Measurements from ENCODE around the gene CMTR1.

Gene CMTR1

DNA sequence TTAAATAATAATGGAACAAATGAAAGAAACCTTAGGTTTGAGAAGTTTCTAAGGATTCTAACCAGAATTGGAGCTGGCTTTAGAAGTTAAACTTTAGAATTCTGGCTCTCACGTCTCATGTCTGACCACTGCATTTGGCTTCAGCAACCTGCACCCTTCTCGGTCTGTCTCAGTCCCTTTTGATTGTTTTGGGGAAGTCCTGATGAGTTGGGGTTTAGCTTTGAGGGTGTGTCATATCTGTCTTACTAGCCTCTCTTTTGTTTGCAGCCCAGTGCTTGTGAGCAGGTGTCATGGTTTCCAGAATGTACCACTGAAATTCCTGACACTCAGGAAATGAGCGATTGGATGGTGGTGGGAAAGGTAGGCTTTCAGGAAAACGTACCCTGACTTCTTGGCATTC, 17.0 kb downstream of the CMTR1 start:
- intact Hi-C loops (cut with micrococcal nuclease): no loop called here
- peaks cover 90% of the 10 kb centered on the region for H3K36me3 Mint-ChIP-seq (ENCODE audit: low read depth)
- no peak overlapping the region for H3K4me3 Mint-ChIP-seq
- no peaks in the 10 kb centered on the region for H3K4me1 Mint-ChIP-seq (ENCODE audit: low read depth)
- H3K27me3 Mint-ChIP-seq: no peaks in the 10 kb centered on the region
- H3K27ac Mint-ChIP-seq: no peak overlapping the region
- H3K9me3 Mint-ChIP-seq: no peaks in the 10 kb centered on the region

DNA sequence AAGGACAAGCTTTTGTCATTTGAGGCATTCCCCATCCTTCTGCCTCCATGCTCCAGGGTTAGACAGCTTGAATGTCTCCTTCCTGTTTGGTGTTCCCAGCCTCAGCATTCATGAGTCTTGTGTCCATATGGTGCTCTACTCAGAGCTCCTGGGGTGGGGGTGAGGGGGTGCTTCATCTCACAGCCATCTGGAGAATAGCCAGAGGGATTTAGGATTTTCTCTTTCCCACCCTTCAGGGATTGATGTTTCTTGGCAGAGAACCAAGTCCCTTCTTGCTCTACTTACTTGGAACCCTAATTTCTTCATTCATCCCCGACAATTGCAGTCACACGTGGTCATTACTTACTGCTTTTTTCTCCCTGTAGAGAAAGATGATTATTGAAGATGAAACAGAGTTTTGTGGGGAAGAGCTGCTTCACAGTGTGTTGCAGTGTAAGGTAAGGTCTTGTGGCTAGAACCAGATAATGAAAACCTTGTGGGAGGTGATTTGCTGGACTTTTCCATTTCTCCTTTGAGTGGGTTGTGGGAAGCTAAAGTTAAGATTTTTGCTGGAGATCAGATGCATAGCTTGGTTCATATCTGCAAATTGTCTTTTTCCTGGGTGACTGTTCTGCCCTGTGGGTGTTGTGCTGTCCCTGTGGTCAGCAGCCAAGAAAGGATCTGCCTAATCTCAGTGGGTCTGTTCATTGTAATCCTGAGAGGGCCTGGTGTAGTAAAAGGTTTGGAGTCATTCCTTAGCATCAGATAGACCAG, 18.6 kb downstream of the CMTR1 start:
- Mint-ChIP-seq H3K27ac (no peak overlapping the region), H3K9me3 (no peaks in the 10 kb centered on the region), H3K4me3 (no peak overlapping the region), H3K27me3 (no peaks in the 10 kb centered on the region), H3K36me3 (ENCODE audit: low read depth) (peaks cover 90% of the 10 kb centered on the region), H3K4me1 (ENCODE audit: low read depth) (no peaks in the 10 kb centered on the region)
- intact Hi-C loops (cut with micrococcal nuclease): no loop called here

DNA sequence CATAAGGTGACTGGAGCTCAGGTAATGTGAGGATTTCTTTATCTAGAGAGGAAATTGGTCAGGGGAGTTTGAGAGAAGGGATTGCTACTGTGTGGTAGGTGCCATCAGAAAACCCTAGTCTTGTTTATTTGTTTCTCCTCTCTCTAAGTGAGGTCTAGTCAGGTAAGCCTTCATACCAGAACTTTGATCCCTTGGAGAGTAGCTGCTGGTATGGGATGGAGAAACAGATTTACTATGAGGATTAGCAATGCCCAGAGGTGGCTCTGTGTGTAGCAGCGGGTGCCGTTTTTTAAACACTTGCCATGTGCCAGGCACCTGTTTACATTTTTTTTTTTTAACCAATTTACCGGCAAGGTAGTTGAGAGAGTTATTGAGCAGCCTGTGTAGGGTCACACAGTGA, 19.5 kb downstream of the CMTR1 start:
- Mint-ChIP-seq H3K27me3 (no peaks in the 10 kb centered on the region), H3K27ac (no peak overlapping the region), H3K4me1 (ENCODE audit: low read depth) (peaks cover 7% of the 10 kb centered on the region), H3K9me3 (no peaks in the 10 kb centered on the region), H3K36me3 (ENCODE audit: low read depth) (peaks cover 90% of the 10 kb centered on the region), H3K4me3 (no peak overlapping the region)
- intact Hi-C loops (cut with micrococcal nuclease): no loop called here

DNA sequence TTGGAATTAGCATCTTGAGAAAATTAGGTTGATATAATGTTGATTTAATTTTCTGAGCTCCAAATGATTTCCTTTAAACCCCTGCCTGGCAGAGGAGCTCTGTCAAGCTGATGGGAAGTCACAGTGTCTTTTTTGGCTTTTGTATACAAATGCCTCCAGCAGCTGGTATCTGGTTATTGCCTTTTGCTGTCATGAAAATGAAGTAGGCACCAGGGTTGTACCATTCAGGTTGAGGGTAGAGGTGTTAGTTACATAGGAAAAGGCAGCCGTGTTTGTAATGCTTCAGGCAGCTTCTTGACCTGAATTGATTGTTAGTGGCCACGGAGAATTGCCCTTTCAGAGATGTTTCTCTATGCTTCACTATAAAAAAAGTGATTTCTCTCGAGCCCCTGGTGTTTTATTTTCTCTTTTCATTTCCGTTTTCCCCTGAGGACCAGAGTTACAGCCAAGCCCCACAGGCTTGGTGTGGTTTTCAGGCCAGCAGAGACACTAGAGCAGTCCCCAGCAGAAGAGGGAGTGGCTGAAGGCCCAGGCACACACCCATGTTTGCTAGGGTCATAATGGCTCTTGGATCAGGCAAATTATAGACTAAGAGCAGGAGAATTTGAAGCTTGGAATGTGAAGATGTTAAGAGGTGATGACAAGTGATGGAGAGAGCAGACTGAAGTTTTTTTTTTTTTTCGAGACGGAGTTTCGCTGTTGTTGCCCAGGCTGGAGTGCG, 21.6 kb downstream of the CMTR1 start:
- peaks cover 93% of the 10 kb centered on the region for H3K36me3 Mint-ChIP-seq (ENCODE audit: low read depth)
- no peak overlapping the region for H3K4me3 Mint-ChIP-seq
- H3K4me1 Mint-ChIP-seq (ENCODE audit: low read depth): peaks cover 7% of the 10 kb centered on the region
- no peak overlapping the region for H3K27ac Mint-ChIP-seq
- H3K27me3 Mint-ChIP-seq: no peaks in the 10 kb centered on the region
- no peaks in the 10 kb centered on the region for H3K9me3 Mint-ChIP-seq
- intact Hi-C loops (cut with micrococcal nuclease): no loop called here

DNA sequence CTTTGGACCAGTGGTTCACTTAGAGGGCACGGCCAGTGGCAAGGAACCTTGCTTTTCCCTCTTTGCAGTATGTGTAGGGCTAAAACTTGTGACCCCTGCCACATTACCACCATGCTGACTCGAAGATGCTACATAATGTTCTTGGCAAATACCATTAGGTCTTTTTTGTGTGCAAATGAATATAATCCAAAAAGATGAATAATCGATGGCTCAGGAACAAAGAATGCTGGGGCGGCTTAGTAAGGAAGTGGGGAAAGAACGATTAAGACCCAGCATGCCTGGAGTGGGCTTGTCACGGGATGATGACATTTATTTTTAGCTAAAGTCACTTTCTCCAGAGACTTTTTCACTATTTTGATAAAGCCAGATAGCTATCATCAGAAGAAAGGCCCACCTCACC, 23.1 kb downstream of the CMTR1 start:
- Mint-ChIP-seq H3K27ac (no peak overlapping the region), H3K27me3 (no peaks in the 10 kb centered on the region), H3K9me3 (no peaks in the 10 kb centered on the region), H3K4me3 (no peak overlapping the region), H3K36me3 (ENCODE audit: low read depth) (peaks cover 98% of the 10 kb centered on the region), H3K4me1 (ENCODE audit: low read depth) (peaks cover 7% of the 10 kb centered on the region)
- intact Hi-C loops (cut with micrococcal nuclease): no loop called here

DNA sequence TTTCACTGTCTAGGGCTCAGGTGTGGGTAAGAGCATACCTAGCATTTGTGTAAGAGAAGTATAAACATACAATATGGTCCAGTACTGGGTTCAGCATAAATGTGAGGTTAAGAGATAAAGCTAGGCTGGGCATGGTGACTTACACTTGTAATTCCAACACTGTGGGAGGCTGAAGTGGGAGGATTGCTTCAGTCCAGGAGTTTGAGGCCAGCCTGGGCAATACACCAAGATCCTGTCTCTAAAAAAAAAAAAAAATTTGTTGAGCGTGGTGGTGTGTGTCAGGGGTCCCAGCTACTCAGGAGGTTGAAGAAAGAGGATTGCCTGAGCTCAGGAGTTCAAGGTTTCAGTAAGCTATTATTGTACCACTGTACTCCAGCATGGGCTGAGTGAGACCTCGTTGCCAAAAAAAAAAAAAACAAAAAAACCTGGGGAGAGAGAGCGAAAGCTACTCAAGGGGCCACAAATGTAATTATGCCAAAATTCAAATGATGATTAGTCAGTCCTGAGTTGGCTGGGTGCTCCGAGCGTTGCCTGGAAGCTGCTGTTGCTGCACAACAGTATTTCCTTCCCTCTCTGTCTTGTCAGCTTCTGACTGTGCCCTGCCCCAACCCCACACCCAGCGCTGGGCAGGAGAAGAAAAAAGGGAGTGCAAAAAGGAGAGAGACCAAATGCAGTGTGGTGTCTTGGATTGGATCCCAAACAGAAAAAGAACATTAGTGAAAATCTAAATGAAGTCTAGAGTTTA, 24.0 kb downstream of the CMTR1 start:
- Mint-ChIP-seq H3K4me3 (no peak overlapping the region), H3K9me3 (no peaks in the 10 kb centered on the region), H3K27me3 (no peaks in the 10 kb centered on the region), H3K27ac (no peak overlapping the region), H3K36me3 (ENCODE audit: low read depth) (peaks cover 98% of the 10 kb centered on the region), H3K4me1 (ENCODE audit: low read depth) (peaks cover 7% of the 10 kb centered on the region)
- intact Hi-C loops (cut with micrococcal nuclease): no loop called here

DNA sequence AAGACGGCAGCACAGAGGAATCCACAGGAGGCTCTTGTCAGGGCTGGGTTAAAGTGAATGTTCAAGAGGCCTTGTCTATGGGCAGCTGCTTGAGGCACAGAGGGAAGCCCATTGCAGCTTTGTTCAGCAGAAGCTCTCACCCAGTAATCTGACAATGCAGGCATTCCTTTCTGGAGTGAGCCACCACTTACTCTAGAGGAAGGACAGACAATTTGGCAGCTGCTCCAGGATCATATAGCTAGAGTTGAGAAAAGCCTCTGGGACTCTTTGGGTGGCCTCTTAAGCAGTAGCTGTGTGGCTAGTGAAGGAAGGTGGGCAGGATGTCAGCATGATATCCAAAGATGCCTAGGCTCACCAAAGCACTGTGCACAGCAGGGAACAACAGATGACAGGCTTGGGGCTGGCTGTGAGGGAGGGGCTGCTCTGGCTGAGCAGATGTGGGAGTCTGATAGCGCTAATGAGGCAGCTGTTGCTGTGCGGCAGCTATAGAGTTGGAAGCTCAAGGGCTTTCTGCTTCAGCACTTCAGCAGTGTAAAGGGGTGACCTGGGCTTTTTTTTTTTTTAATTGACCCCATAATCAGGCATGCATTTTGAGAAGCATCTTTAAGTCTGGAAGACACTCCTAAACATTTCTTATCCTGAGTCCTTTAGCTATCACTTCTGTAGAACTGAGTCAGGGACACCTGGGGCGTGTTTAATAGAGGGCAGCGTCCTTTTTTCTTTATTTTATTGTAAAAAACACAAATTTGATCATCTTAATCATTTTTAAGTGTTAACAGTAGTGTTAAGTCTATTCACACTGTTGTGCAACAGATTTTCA, 27.2 kb downstream of the CMTR1 start:
- Mint-ChIP-seq H3K9me3 (no peaks in the 10 kb centered on the region), H3K4me1 (ENCODE audit: low read depth) (peaks cover 7% of the 10 kb centered on the region), H3K27me3 (no peaks in the 10 kb centered on the region), H3K36me3 (ENCODE audit: low read depth) (peaks cover 96% of the 10 kb centered on the region), H3K27ac (no peak overlapping the region), H3K4me3 (no peak overlapping the region)
- intact Hi-C loops (cut with micrococcal nuclease): no loop called here

DNA sequence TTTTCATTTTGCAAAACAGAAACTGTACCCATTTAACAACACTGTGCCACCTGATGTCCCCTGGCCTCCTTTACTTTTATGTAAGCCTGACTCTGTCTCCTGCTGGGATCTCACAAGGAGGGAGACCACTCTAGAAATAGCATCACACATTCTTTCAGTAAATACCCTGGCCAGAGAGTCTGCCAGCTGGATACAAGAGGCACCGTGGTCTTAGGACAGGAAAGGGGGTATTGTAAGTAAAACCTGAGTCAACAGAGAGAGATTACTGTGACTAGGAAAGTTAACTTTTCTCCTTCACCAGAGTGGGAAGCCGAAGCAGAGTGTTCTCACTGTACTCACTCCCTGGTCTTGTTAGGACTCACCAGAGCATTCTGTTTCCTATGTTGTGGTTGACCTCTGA, 27.8 kb downstream of the CMTR1 start:
- Mint-ChIP-seq H3K36me3 (ENCODE audit: low read depth) (peaks cover 96% of the 10 kb centered on the region), H3K27ac (no peak overlapping the region)

DNA sequence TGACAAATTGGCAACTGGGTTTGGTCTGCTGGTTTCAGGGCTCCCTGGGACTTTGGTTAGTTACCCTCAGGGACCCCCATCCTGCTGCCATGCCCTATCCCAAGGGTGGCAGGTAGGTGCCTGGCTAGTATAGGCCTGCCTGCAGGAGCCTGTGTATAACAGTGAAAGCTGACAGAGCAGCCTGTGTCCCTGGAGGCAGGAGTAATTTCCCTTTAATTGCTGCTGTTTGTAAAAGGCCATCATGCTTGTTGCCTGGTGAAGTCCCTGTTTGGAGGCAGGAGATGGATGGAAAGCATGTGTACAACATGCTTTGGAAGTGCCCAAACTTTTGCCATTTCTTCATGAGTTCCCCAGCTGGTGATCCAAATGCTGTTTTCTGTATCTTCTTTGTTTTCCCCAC, 30.1 kb downstream of the CMTR1 start:
- H3K27me3 Mint-ChIP-seq: no peaks in the 10 kb centered on the region
- peaks cover 8% of the 10 kb centered on the region for H3K9me3 Mint-ChIP-seq
- H3K4me3 Mint-ChIP-seq: no peak overlapping the region
- no peak overlapping the region for H3K27ac Mint-ChIP-seq
- intact Hi-C loops (cut with micrococcal nuclease): no loop called here
- H3K4me1 Mint-ChIP-seq (ENCODE audit: low read depth): no peaks in the 10 kb centered on the region
- peaks cover 96% of the 10 kb centered on the region for H3K36me3 Mint-ChIP-seq (ENCODE audit: low read depth)

More for the DNA sequence above, 27.8 kb downstream of the CMTR1 start:
- intact Hi-C loops (cut with micrococcal nuclease): no loop called here
- Mint-ChIP-seq H3K27me3 (no peaks in the 10 kb centered on the region), H3K4me3 (no peak overlapping the region), H3K4me1 (ENCODE audit: low read depth) (peaks cover 7% of the 10 kb centered on the region), H3K9me3 (no peaks in the 10 kb centered on the region)

DNA sequence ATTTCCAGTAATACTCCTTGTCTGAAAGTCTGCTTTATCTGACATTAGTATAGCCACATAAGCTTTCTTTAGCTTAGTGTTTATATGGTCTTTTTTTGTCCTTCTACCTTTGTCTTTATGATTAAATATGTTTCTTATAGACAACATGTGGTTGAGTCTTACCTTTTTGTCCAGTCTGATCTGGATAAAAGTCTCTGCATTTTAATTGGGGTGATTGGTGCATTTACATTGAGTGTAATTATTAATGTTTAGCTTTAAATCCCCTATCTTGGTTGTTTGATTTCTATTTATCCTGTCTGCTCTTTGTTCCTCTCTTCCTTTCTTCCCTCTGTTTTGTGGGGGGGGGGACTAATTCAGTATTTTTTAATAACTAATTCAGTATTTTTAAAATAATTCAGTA, 34.7 kb downstream of the CMTR1 start:
- Mint-ChIP-seq H3K36me3 (ENCODE audit: low read depth) (peaks cover 93% of the 10 kb centered on the region), H3K9me3 (peaks cover 8% of the 10 kb centered on the region), H3K4me3 (no peak overlapping the region), H3K4me1 (ENCODE audit: low read depth) (no peaks in the 10 kb centered on the region), H3K27me3 (no peaks in the 10 kb centered on the region), H3K27ac (no peak overlapping the region)
- intact Hi-C loops (cut with micrococcal nuclease): no loop called here

DNA sequence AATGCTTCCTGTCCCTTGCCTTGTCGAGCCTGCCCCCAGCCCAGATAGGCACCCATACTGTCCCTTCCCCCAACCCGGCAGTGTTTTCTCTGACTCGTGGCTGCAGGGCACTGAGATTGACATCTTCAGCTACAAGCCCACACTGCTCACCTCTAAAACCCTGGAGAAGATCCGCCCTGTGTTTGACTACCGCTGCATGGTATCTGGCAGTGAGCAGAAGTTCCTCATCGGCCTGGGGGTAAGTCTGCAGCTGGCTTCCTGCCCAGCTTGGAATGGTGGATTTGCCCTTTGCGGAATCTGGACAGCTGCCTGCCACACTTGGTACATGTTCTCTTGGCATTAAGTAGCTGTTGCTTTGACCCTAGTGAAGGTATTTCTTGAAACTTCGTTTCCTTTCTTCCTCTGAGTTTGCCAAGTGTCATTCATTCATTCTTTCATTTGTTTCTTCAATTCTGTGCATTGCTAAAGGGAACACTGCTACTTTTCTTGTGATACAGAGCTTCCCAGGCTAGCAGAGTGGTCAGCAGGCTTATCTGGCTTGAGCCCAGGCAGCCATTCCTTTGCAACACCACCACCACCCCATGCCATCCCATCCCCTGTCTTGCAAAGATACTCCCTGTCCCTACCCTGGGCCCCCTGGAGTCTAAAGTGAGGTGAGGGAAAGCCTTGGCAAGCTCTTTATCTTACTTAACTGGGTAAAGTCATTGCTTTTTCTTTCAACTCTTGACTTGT, 40.5 kb downstream of the CMTR1 start:
- H3K27ac Mint-ChIP-seq: no peak overlapping the region
- H3K27me3 Mint-ChIP-seq: no peaks in the 10 kb centered on the region
- no peaks in the 10 kb centered on the region for H3K9me3 Mint-ChIP-seq
- no peaks in the 10 kb centered on the region for H3K4me1 Mint-ChIP-seq (ENCODE audit: low read depth)
- intact Hi-C loops (cut with micrococcal nuclease): no loop called here
- H3K36me3 Mint-ChIP-seq (ENCODE audit: low read depth): peaks cover 96% of the 10 kb centered on the region
- no peak overlapping the region for H3K4me3 Mint-ChIP-seq

DNA sequence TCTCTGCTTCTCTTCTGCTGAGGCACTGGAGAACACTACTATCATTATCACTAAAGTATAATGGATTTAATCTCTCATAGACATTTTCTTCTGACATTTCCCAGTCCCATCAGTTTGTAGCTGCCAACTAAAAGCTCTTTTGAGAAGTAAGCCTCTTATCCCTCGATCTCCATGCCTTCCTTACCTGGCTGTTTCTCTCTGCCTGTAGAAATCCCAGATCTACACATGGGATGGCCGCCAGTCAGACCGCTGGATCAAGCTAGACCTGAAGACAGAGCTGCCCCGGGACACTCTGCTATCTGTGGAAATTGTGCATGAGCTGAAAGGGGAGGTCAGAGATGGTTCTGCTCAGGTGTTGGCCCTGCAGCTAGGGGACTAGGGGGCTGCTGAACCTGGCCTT, 41.3 kb downstream of the CMTR1 start:
- no peaks in the 10 kb centered on the region for H3K4me1 Mint-ChIP-seq (ENCODE audit: low read depth)
- H3K9me3 Mint-ChIP-seq: no peaks in the 10 kb centered on the region
- H3K4me3 Mint-ChIP-seq: no peak overlapping the region
- H3K27me3 Mint-ChIP-seq: no peaks in the 10 kb centered on the region
- H3K27ac Mint-ChIP-seq: no peak overlapping the region
- H3K36me3 Mint-ChIP-seq (ENCODE audit: low read depth): peaks cover 98% of the 10 kb centered on the region
- intact Hi-C loops (cut with micrococcal nuclease): no loop called here

DNA sequence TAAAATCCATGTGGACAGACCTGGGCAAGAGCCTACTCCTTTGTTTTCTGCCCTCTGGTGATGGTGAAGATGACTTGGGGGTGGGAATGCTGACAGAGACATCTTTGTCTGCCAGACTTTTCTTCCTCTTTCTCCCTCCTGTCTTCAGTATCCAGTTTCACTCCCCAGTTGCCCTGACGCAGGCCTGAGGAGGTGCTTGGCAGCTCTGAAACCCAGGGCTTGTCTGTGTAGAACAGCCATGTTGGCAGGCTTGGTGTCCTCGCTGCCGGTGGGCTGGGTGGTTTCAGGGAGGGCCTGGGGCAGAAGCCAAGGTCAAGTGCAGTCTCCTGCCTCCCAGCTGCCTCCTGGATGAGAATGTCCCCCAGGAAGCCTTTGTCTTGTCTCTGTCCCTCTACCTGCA, 44.2 kb downstream of the CMTR1 start:
- Mint-ChIP-seq H3K27me3 (no peaks in the 10 kb centered on the region), H3K27ac (no peak overlapping the region), H3K4me3 (no peak overlapping the region), H3K4me1 (ENCODE audit: low read depth) (no peaks in the 10 kb centered on the region), H3K36me3 (ENCODE audit: low read depth) (peaks cover 98% of the 10 kb centered on the region), H3K9me3 (no peaks in the 10 kb centered on the region)
- intact Hi-C loops (cut with micrococcal nuclease): no loop called here

Data from dendritic cell treated with granulocyte-macrophage colony-stimulating factor and Interleukin-4, amounts not matched to agents 40 ng/mL and 50 ng/mL, for 4 days (primary cell).